Measurements from ENCODE around the gene ARMC5. TPM values are rescaled to one million over a fixed set of nuclear protein-coding genes. Genes with fewer than 3 reads are reported as not detected.

Gene ARMC5
- total RNA-seq, 1 experiment from 2014 or later: 11.3 TPM

- ChIA-PET POLR2A (no interaction called here), CTCF (interaction anchor here (1.0 to 2.0 kb wide), 3 partner anchors 29 to 46 kb away, joined by 3 to 7 read pairs (median 4); partner anchors contain the start of gene ARMC5)
- Mint-ChIP-seq H3K36me3 (peaks cover 5% of the 10 kb centered on the region; the same call in 1 of the 2 replicates), H3K27me3 (ENCODE audit: low read depth) (no peaks in the 10 kb centered on the region), H3K4me3 (no peak overlapping the region), H3K4me1 (peaks cover 37% of the 10 kb centered on the region), H3K9me3 (no peaks in the 10 kb centered on the region), H3K27ac (no peak overlapping the region)
- TF ChIP-seq USF2 (CRISPR knock-in tag; IDR thresholded peaks at IDR 0.05) (no peak), FOXJ3 (CRISPR knock-in tag; IDR thresholded peaks at IDR 0.05; ENCODE audit: borderline replicate concordance) (no peak), PRDM15 (CRISPR knock-in tag; IDR thresholded peaks at IDR 0.05) (no peak), ZNF121 (CRISPR knock-in tag; IDR thresholded peaks at IDR 0.05) (no peak), ZNF138 (CRISPR knock-in tag; conservative IDR thresholded peaks at IDR 0.05) (no peak), SMAD3 (CRISPR knock-in tag; IDR thresholded peaks at IDR 0.05; ENCODE audit: borderline replicate concordance) (no peak), OVOL2 (CRISPR knock-in tag; IDR thresholded peaks at IDR 0.05; ENCODE audit: borderline replicate concordance) (no peak), ATF3 (CRISPR knock-in tag; conservative IDR thresholded peaks at IDR 0.05) (no peak), GTF2I (CRISPR knock-in tag; conservative IDR thresholded peaks at IDR 0.05) (no peak), SP1 (CRISPR knock-in tag; conservative IDR thresholded peaks at IDR 0.05) (no peak), NR1H2 (CRISPR knock-in tag; IDR thresholded peaks at IDR 0.05) (no peak), IRF1 (CRISPR knock-in tag; IDR thresholded peaks at IDR 0.05) (no peak), ZNF263 (CRISPR knock-in tag; IDR thresholded peaks at IDR 0.05; ENCODE audit: low read depth) (no peak), ZNF532 (CRISPR knock-in tag; IDR thresholded peaks at IDR 0.05; ENCODE audit: borderline replicate concordance) (no peak), IRF2 (CRISPR knock-in tag; IDR thresholded peaks at IDR 0.05; ENCODE audit: borderline replicate concordance, low read depth) (no peak), AFF4 (CRISPR knock-in tag; IDR thresholded peaks at IDR 0.05; ENCODE audit: borderline replicate concordance) (no peak)
- DNase-seq (ENCODE audit: low spot score) (no peak), ATAC-seq (no peak)
These were observed 44.9 kb downstream of the ARMC5 start for GRCh38 chr16:31504159-31504558.
